HUES48 (cell line): Measurements from ENCODE around the gene PPM1G.

ENCODE experiments used
- H3K27ac ChIP-seq: one replicate; pipeline ENCODE4 v1.7.0; 2013; ENCODE audit warnings: low read depth, low read length, inconsistent platforms
- H3K27me3 ChIP-seq: 2 replicates; pipeline ENCODE4 v1.6.1; 2013; ENCODE audit warnings: mild to moderate bottlenecking, low read length; ENCODE audit not compliant: control insufficient read depth, insufficient read depth
- H3K36me3 ChIP-seq: 2 replicates; pipeline ENCODE4 v1.6.1; 2013; ENCODE audit warnings: low read length; ENCODE audit not compliant: control insufficient read depth, insufficient read depth
- H3K4me1 ChIP-seq: 2 replicates; pipeline ENCODE4 v1.6.1; 2013; ENCODE audit warnings: mild to moderate bottlenecking, low read length; ENCODE audit not compliant: control insufficient read depth, insufficient read depth
- H3K4me3 ChIP-seq: 2 replicates; pipeline ENCODE4 v1.5.1; 2013; ENCODE audit warnings: mild to moderate bottlenecking, low read depth, low read length
- H3K9ac ChIP-seq: 2 replicates; pipeline ENCODE4 v1.6.1; 2013; ENCODE audit warnings: mild to moderate bottlenecking, low read depth, low read length, moderate library complexity
- H3K9me3 ChIP-seq: 2 replicates; pipeline ENCODE4 v1.6.1; 2013; ENCODE audit warnings: low read length; ENCODE audit not compliant: control insufficient read depth, insufficient read depth

The PPM1G gene

DNA sequence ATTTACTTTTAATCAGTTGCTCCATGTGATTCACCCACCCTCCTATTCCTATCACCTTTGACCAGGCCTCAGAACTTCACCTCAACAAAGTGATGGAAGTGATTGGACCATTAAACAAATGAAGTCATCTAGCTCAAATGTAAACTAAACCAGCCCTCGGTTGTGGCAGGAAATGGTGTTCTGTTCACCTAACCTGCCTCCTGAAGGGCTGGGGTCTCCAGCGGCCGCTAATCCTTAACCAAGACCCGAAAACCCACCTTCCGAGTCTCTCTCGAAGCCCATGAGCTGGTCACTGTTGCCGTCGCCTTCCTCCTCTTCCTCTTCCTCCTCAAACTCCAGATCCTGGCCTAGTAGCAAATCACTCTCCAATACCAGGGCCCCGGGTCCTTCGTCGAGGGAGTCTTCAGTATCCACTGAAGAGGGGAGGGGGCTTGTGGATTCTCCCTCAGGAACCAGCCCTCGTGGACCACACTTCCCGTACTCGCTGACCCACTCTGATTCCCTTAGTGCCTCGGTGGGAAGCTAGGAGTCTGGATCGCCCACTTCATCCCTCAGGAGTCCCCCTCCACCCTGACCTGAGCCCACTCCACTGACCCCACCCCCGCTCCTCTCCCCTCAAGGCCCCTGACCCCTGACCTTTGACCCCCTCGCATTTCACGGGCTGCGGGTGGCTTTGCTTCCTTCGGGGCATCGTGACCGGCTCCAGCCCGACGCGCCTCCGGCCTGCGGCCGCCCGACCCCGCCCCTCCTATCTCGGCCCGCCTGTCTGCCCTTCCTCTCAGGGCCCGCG lies 29.4 kb downstream of the PPM1G start:
- peaks cover 77% of the 10 kb centered on the region for H3K36me3 ChIP-seq
- H3K4me1 ChIP-seq: peaks cover 12% of the 10 kb centered on the region
- H3K9me3 ChIP-seq: no peaks in the 10 kb centered on the region
- H3K4me3 ChIP-seq: peak overlapping the region; percentile 93
- peak overlapping the region; percentile 87 for H3K9ac ChIP-seq
- H3K27ac ChIP-seq: peak overlapping the region; percentile 97
- H3K27me3 ChIP-seq: no peaks in the 10 kb centered on the region

DNA sequence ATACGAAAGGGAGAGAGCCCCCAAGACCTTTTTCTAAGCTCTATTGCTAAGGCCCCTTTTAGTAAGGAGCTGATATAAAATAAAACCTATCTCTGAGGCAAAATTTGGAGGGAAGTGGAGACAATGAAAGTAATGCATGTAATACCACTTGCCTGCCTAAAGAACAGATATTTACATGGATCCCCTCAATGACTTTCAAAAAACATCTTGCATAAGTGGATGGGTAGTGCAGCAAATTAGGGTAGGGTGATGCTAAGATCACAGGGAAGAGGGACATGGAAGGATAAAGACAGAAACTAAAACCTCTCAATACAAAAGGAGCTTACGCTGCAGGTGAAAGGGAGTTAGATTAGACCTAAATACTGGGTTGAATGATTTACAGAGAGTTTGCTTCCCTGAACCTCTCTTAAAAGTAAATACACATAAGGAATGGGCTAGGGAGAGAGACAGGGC lies 30.0 kb downstream of the PPM1G start:
- Histone ChIP-seq H3K36me3 (peaks cover 77% of the 10 kb centered on the region), H3K9ac (peak overlapping the region; percentile 87), H3K27me3 (no peaks in the 10 kb centered on the region), H3K4me3 (peak overlapping the region; percentile 93), H3K4me1 (peaks cover 12% of the 10 kb centered on the region), H3K9me3 (no peaks in the 10 kb centered on the region), H3K27ac (peak overlapping the region; percentile 97)

DNA sequence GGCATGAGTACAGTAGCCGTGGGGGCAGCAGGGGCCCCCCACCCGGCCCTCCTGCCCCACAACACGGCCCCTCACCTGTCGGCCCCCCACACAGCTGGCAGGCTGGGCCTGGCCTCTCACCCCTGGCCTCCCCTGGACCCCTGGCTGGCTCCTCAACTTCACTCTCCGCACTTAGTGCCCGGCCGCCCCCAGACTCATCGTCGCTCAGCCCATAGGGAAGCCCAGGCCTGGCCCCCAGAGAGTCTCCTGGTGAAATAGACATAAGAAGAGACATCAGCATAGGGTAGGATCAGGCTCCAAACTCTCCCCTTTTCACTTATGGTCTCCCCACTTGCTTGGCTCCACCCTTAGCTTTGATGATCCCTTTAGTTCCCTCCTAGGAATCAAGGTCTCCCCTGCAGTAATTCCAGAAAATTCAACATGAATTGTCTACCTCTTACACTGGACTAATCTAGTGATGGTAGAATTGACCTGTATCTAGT lies 30.5 kb downstream of the PPM1G start:
- H3K4me3 ChIP-seq: peak overlapping the region; percentile 93; the same call in 1 of the 2 replicates
- H3K27ac ChIP-seq: peak overlapping the region; percentile 97
- peaks cover 12% of the 10 kb centered on the region for H3K4me1 ChIP-seq
- no peaks in the 10 kb centered on the region for H3K27me3 ChIP-seq
- no peak overlapping the region for H3K9ac ChIP-seq
- peaks cover 76% of the 10 kb centered on the region for H3K36me3 ChIP-seq
- no peaks in the 10 kb centered on the region for H3K9me3 ChIP-seq

DNA sequence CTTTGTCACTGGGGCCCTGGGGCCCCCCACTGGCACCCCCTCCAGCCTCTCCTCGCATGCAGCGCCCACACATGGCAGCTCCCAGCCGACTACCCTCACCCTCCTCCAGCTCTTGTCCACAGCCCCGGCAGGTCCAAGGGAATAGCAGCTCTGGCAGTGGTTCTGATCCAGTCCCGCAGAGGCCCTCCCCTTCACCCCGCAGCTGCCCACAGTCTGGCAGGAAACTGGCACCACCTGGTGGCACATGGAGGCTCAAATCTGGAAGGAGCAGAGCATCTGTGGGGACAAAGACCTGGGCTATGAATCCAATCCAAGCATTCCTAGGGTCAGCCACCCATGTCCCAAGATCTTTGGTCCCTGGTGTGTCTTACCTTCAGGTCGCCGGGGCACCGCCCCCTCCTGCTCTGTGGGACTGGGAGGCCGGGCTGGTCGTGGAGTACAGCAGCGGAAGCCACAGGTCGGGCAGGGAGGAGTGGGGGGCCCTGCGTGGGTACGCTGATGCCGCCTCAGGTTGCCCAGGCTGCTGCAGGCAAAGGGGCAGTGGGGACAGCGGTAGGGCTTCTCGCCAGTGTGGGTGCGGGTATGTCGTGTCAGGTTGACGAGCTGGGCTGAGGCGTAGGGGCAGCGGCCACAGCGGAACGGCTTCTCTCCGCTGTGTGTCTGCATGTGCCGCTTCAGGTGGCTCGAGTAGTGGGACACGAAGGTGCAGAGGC lies 31.1 kb downstream of the PPM1G start:
- H3K9ac ChIP-seq: no peak overlapping the region
- no peaks in the 10 kb centered on the region for H3K9me3 ChIP-seq
- H3K4me1 ChIP-seq: peaks cover 12% of the 10 kb centered on the region
- no peaks in the 10 kb centered on the region for H3K27me3 ChIP-seq
- no peak overlapping the region for H3K4me3 ChIP-seq
- H3K36me3 ChIP-seq: peaks cover 75% of the 10 kb centered on the region
- peak overlapping the region; percentile 97 for H3K27ac ChIP-seq

DNA sequence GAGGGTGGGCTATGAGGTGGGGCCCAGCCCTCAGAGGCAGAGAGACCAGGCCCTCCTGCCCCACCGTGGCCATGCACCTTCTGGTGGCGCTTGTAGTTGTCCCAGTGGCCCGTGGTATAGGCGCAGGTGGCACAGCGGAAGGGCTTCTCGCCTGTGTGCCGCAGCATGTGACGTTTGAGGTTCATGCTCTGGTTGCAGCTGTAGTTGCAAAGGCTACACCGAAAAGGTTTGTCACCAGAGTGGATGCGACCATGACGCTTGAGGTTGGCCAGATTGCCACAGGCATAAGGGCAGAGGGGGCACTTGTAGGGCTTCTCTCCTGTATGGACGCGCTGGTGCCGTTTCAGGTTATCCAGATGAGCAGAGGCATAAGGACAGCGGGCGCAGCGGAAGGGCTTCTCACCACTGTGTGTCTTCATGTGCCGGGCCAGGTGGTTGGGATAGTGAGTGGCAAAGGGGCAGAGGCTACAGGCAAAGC lies 31.7 kb downstream of the PPM1G start:
- no peak overlapping the region for H3K27ac ChIP-seq
- no peak overlapping the region for H3K9ac ChIP-seq
- H3K4me3 ChIP-seq: no peak overlapping the region
- no peaks in the 10 kb centered on the region for H3K27me3 ChIP-seq
- H3K4me1 ChIP-seq: peaks cover 12% of the 10 kb centered on the region
- H3K36me3 ChIP-seq: peaks cover 77% of the 10 kb centered on the region
- H3K9me3 ChIP-seq: no peaks in the 10 kb centered on the region

DNA sequence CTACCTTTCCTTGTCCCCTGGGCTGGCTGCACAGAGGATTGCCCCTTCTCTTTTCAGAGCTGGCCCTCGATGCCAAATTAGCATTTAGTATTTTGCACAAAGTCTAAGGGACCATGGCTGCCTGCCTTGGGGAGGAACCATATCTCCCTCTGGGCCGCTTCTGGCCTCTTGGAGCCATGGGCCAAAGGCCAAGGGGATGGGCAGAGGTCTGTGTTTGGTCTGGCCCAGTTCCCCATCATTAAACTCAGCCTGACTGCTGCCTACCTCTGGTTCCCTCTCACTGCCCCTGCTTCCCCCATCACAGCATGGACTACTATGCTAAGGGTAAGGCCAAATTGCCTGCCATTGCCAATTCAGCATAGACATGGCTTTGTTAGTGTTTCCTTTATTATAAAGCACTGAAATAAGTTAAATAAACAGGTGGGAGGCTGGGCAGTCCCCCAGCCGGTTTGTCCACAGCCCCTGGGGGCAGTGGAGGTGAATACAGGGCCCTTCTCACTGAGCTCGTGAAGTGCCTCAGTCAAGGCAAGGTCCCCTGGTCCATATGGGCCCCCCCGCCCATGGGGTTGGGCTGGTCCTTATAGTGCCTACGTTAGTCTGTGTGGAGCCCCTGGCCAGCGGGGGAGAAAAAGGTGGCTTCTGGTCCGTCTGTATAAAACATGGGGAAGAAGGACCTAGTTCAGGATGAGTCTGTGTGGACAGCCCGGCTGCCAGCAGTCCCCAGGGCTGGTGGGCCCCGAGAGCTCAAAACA lies 32.3 kb downstream of the PPM1G start:
- H3K27me3 ChIP-seq: no peaks in the 10 kb centered on the region
- H3K36me3 ChIP-seq: peaks cover 76% of the 10 kb centered on the region

DNA sequence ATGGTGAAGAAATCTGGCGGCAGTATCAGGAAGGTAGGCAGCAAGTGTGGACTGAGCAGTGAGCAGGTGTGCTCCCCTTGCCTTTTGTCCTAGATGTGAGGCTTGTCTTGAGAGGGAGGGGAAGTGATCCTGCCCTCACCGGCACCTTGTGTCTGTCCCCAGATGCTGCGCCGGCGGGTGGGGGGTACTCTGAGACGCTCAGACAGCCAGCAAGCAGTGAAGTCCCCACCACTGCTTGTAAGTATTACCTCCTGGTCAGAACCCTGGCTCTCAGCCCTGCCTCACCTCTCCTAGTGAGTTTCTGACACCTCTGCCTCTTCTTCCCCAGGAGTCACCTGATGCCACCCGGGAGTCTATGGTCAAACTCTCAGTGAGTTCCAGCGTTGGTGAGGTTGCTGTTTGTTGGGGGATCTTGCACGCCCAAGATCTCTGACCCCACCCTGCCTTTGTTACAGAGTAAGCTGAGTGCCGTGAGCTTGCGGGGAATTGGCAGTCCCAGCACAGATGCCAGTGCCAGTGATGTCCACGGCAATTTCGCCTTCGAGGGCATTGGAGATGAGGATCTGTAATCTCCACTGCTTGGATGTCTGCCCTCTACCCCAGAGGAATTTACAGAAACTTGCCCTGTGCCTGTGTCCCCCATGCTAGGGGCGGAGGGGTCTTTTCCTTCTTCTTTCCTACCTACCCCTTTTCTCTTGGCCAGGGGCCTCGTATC lies 33.1 kb downstream of the PPM1G start:
- H3K27ac ChIP-seq: no peak overlapping the region
- H3K9ac ChIP-seq: no peak overlapping the region
- H3K36me3 ChIP-seq: peaks cover 69% of the 10 kb centered on the region
- no peaks in the 10 kb centered on the region for H3K27me3 ChIP-seq
- H3K4me1 ChIP-seq: peaks cover 13% of the 10 kb centered on the region
- no peaks in the 10 kb centered on the region for H3K9me3 ChIP-seq
- no peak overlapping the region for H3K4me3 ChIP-seq

More for the DNA sequence above, 32.3 kb downstream of the PPM1G start:
- Histone ChIP-seq H3K9me3 (no peaks in the 10 kb centered on the region), H3K4me3 (no peak overlapping the region), H3K4me1 (peaks cover 12% of the 10 kb centered on the region), H3K27ac (no peak overlapping the region), H3K9ac (no peak overlapping the region)

DNA sequence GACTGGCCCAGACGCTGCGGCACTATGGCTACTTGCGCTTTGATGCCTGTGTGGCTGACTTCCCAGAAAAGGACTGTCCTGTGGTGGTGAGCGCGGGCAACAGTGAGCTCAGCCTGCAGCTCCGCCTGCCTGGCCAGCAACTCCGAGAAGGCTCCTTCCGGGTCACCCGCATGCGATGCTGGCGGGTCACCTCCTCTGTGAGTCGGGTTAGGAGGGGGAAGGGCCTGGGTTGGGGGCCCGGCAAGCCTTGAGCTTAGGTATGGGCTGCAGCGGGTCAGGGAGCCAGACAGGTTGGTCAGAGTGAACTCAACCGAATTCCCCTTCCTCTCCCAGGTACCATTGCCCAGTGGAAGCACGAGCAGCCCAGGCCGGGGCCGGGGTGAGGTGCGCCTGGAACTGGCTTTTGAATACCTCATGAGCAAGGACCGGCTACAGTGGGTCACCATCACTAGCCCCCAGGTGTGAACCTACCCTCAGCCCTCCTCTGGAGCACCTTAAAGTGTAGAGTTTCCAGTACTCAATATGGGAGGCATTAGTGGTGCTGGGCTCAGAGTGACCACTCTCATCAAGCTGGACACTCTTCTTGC lies 33.8 kb downstream of the PPM1G start:
- H3K27ac ChIP-seq: no peak overlapping the region

DNA sequence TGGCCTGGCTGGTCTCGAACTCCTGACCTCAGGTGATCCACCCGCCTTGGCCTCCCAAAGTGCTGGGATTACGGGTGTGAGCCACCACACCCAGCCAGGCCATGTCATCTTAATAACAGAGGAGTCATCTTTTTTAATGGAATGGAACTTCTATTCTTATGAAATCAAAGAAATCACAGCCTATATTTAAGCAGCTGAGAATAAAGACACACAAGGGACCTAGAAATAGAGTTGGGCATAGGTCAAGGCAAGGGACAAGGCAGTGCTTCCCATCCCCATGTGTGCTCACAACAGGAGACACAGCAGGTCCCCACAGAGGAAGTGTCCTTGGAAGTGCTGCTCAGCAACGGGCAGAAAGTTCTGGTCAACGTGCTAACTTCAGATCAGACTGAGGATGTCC lies 35.8 kb downstream of the PPM1G start:
- Histone ChIP-seq H3K9ac (no peak overlapping the region), H3K27me3 (no peaks in the 10 kb centered on the region), H3K36me3 (peaks cover 66% of the 10 kb centered on the region), H3K4me1 (peaks cover 3% of the 10 kb centered on the region; the same call in 1 of the 2 replicates), H3K9me3 (no peaks in the 10 kb centered on the region), H3K27ac (no peak overlapping the region), H3K4me3 (no peak overlapping the region)

More for the DNA sequence above, 33.8 kb downstream of the PPM1G start:
- Histone ChIP-seq H3K27me3 (no peaks in the 10 kb centered on the region), H3K4me3 (no peak overlapping the region), H3K36me3 (peaks cover 66% of the 10 kb centered on the region), H3K9me3 (no peaks in the 10 kb centered on the region), H3K4me1 (peaks cover 9% of the 10 kb centered on the region; the same call in 1 of the 2 replicates), H3K9ac (no peak overlapping the region)

DNA sequence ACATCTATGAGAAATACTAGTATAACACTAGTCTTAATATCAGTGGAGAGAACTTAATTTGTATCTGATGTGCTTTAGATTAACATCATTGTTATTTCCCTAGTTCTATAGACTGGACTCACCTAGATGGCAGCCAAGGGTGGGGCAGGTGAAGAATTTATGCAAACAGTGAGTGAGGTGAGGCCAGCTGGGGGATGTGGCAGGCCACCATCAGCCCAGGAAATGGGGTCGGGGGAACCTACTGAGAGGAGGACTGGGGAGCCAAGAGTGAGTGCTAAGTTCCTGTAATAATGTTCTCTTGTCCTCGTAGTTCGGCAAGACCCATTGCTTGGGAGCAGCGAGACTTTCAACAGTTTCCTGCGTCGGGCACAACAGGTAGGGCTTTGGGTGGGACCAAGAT lies 36.5 kb downstream of the PPM1G start:
- H3K27me3 ChIP-seq: no peaks in the 10 kb centered on the region
- H3K36me3 ChIP-seq: peaks cover 66% of the 10 kb centered on the region
- H3K9ac ChIP-seq: no peak overlapping the region
- H3K4me1 ChIP-seq: peaks cover 3% of the 10 kb centered on the region; the same call in 1 of the 2 replicates
- H3K27ac ChIP-seq: no peak overlapping the region
- H3K9me3 ChIP-seq: no peaks in the 10 kb centered on the region
- no peak overlapping the region for H3K4me3 ChIP-seq
